H9 (cell line): ENCODE data around the gene CCDC38. TPM values are rescaled to one million over a fixed set of nuclear protein-coding genes. Genes with fewer than 3 reads are reported as not detected.

Experiments
- DNase-seq: peaks from one replicate; pipeline ENCODE4 v3.0.0-alpha.2; 2017
- H2AFZ ChIP-seq: one replicate; pipeline ENCODE4 v1.6.1; 2013; ENCODE audit warnings: mild to moderate bottlenecking, low read length, control low read depth, moderate library complexity
- H2AK5ac ChIP-seq: 2 replicates; pipeline ENCODE4 v1.6.1; 2013; ENCODE audit warnings: low read length, control low read depth, mixed read lengths; ENCODE audit not compliant: insufficient read length
- H2BK120ac ChIP-seq: one replicate; pipeline ENCODE4 v1.6.1; 2013; ENCODE audit warnings: low read depth, mild to moderate bottlenecking, low read length, control low read depth, inconsistent platforms; ENCODE audit not compliant: poor library complexity, severe bottlenecking
- H2BK12ac ChIP-seq: 2 replicates; pipeline ENCODE4 v1.6.1; 2013; ENCODE audit warnings: low read length, control low read depth, mixed read lengths, low read depth; ENCODE audit not compliant: insufficient read length
- H2BK15ac ChIP-seq: 2 replicates; pipeline ENCODE4 v1.6.1; 2013; ENCODE audit warnings: low read depth, low read length, control low read depth
- H2BK20ac ChIP-seq: one replicate; pipeline ENCODE4 v1.6.1; 2013; ENCODE audit warnings: low read depth, mild to moderate bottlenecking, low read length, control low read depth, inconsistent platforms; ENCODE audit not compliant: poor library complexity, severe bottlenecking
- H2BK5ac ChIP-seq: 2 replicates; pipeline ENCODE4 v1.6.1; 2013; ENCODE audit warnings: low read length, control low read depth, mixed read lengths; ENCODE audit not compliant: insufficient read length
- H3K14ac ChIP-seq: 2 replicates; pipeline ENCODE4 v1.6.1; 2013; ENCODE audit warnings: low read length, control low read depth; ENCODE audit not compliant: insufficient read depth
- H3K18ac ChIP-seq: 2 replicates; pipeline ENCODE4 v1.6.1; 2013; ENCODE audit warnings: low read depth, mild to moderate bottlenecking, mixed read lengths, low read length, control low read depth; ENCODE audit not compliant: insufficient read length
- H3K23ac ChIP-seq: 2 replicates; pipeline ENCODE4 v1.6.1; 2013; ENCODE audit warnings: low read length, control low read depth, mixed read lengths, low read depth; ENCODE audit not compliant: insufficient read length
- H3K23me2 ChIP-seq: 2 replicates; pipeline ENCODE4 v1.6.1; 2013; ENCODE audit warnings: low read depth, mild to moderate bottlenecking, mixed read lengths, low read length, control low read depth; ENCODE audit not compliant: insufficient read length, poor library complexity, severe bottlenecking
- H3K27ac ChIP-seq: 2 replicates; pipeline ENCODE4 v1.5.1; 2013; ENCODE audit warnings: low read length, control low read depth, mixed read lengths, low read depth; ENCODE audit not compliant: insufficient read length
- H3K27me3 ChIP-seq: 2 replicates; pipeline ENCODE4 v1.6.1; 2013; ENCODE audit warnings: low read length, control low read depth, inconsistent platforms; ENCODE audit not compliant: insufficient read depth
- H3K4ac ChIP-seq: 2 replicates; pipeline ENCODE4 v1.6.1; 2013; ENCODE audit warnings: low read depth, mild to moderate bottlenecking, control low read depth, inconsistent platforms, low read length, moderate library complexity
- H3K4me1 ChIP-seq: 2 replicates; pipeline ENCODE4 v1.6.1; 2013; ENCODE audit warnings: low read length, control low read depth, inconsistent platforms; ENCODE audit not compliant: insufficient read depth
- H3K4me2 ChIP-seq: 2 replicates; pipeline ENCODE4 v1.6.1; 2013; ENCODE audit warnings: low read length, control low read depth, mixed read lengths; ENCODE audit not compliant: insufficient read length, insufficient read depth
- H3K56ac ChIP-seq: 2 replicates; pipeline ENCODE4 v1.6.1; 2013; ENCODE audit warnings: low read depth, mild to moderate bottlenecking, mixed read lengths, low read length, control low read depth; ENCODE audit not compliant: insufficient read length
- H3K79me1 ChIP-seq: 2 replicates; pipeline ENCODE4 v1.6.1; 2013; ENCODE audit warnings: low read depth, mild to moderate bottlenecking, moderate library complexity, low read length, control low read depth, inconsistent platforms; ENCODE audit not compliant: insufficient read depth, poor library complexity, severe bottlenecking
- H3K79me2 ChIP-seq: 2 replicates; pipeline ENCODE4 v1.6.1; 2013; ENCODE audit warnings: low read length, control low read depth, inconsistent platforms; ENCODE audit not compliant: insufficient read depth
- H3K9ac ChIP-seq: 2 replicates; pipeline ENCODE4 v1.6.1; 2013; ENCODE audit warnings: low read length, control low read depth, mixed read lengths; ENCODE audit not compliant: insufficient read length; ENCODE audit errors: extremely low read depth
- H3K9me3 ChIP-seq: one replicate; pipeline ENCODE4 v1.6.1; 2013; ENCODE audit warnings: low read depth, low read length, inconsistent platforms; ENCODE audit not compliant: control insufficient read depth
- H3T11ph ChIP-seq: one replicate; pipeline ENCODE4 v1.6.1; 2013; ENCODE audit warnings: mild to moderate bottlenecking, low read length, control low read depth, inconsistent platforms
- H4K20me1 ChIP-seq: one replicate; pipeline ENCODE4 v1.6.1; 2013; ENCODE audit not compliant: control insufficient read depth, insufficient read length, insufficient read depth
- H4K5ac ChIP-seq: 2 replicates; pipeline ENCODE4 v1.6.1; 2013; ENCODE audit warnings: low read depth, mild to moderate bottlenecking, mixed read lengths, low read length, control low read depth; ENCODE audit not compliant: insufficient read length
- H4K8ac ChIP-seq: replicated peaks from 2 replicates; pipeline ENCODE4 v1.6.1; 2013; ENCODE audit warnings: low read length, control low read depth, mixed read lengths, low read depth; ENCODE audit not compliant: insufficient read length
- H4K91ac ChIP-seq: 2 replicates; pipeline ENCODE4 v1.6.1; 2013; ENCODE audit warnings: low read depth, mild to moderate bottlenecking, moderate library complexity, mixed read lengths, low read length, control low read depth; ENCODE audit not compliant: insufficient read length
- H3K27ac Mint-ChIP-seq, 3 experiments: 2 replicates in 2 of 3; 3 replicates in 1 of 3; pipeline ENCODE4 v1.8.0; 2020 to 2021; ENCODE audit warnings: mixed read lengths in 3 of 3, mild to moderate bottlenecking in 1 of 3, moderate library complexity in 1 of 3
- H3K27me3 Mint-ChIP-seq: 2 replicates; pipeline ENCODE4 v1.8.0; 2021; ENCODE audit warnings: low read depth, mild to moderate bottlenecking, moderate library complexity, mixed read lengths
- H3K36me3 Mint-ChIP-seq, 3 experiments: 2 replicates in 2 of 3; 3 replicates in 1 of 3; pipeline ENCODE4 v1.8.0; 2020 to 2021; ENCODE audit warnings: low read depth in 3 of 3, mixed read lengths in 3 of 3; ENCODE audit not compliant: insufficient read depth in 1 of 3
- H3K4me1 Mint-ChIP-seq, 2 experiments: 2 replicates each; pipeline ENCODE4 v1.8.0; 2020; ENCODE audit warnings: mixed read lengths in 2 of 2
- H3K4me3 Mint-ChIP-seq, 2 experiments: 2 replicates in 1 of 2; 3 replicates in 1 of 2; pipeline ENCODE4 v1.8.0; 2020 to 2021; ENCODE audit warnings: mild to moderate bottlenecking in 2 of 2, mixed read lengths in 2 of 2, moderate library complexity in 1 of 2
- H3K9me3 Mint-ChIP-seq, 2 experiments: 2 replicates in 1 of 2; 3 replicates in 1 of 2; pipeline ENCODE4 v1.8.0; 2020; ENCODE audit warnings: mild to moderate bottlenecking in 2 of 2, mixed read lengths in 2 of 2, moderate library complexity in 1 of 2
- CTCF ChIP-seq: fragments of 200-600 bp; sonication (generic); conservative IDR thresholded peaks from 3 replicates; pipeline ENCODE4 v1.8.0; 2021; ENCODE audit warnings: antibody characterized with exemption, mild to moderate bottlenecking
- WGBS: extraction: QIAGEN DNeasy Blood & Tissue Kit; methylation state at CpG from one replicate; pipeline ENCODE4 v1.1.7; 2013; ENCODE audit warnings: missing lambda C conversion rate, low lambda C conversion rate, mixed read lengths; ENCODE audit not compliant: insufficient read length; ENCODE audit errors: extremely low coverage; 5-methylcytosine and 5-hydroxymethylcytosine counted together
- total RNA-seq: library from RNA; stranded (reverse); gene quantifications from 2 replicates; pipeline ENCODE4 v1.2.1, GENCODE V29; 2021

The CCDC38 gene
- total RNA-seq, 1 experiment from 2014 or later: not detected

GRCh38 chr12:95980437-95980836, 38.0 kb upstream of the CCDC38 start:
- H3K27ac ChIP-seq: no peak overlapping the region
- H3K14ac ChIP-seq: no peak overlapping the region
- no CpG with 5 or more reads among the region's 5 CpGs for WGBS
- peak overlapping the region in 1 of 3 experiments; percentile 40; a peak in 1 of 7 replicates for H3K27ac Mint-ChIP-seq
- no peak overlapping the region for H3K4me2 ChIP-seq
- peaks cover 2% of the 10 kb centered on the region; the same call in 1 of the 2 replicates for H3K4me1 ChIP-seq
- H2BK20ac ChIP-seq: no peak overlapping the region
- H3T11ph ChIP-seq: no peak overlapping the region
- no peaks in the 10 kb centered on the region for H3K79me1 ChIP-seq
- no peak overlapping the region for H3K4ac ChIP-seq
- H3K18ac ChIP-seq: no peak overlapping the region
- H2AFZ ChIP-seq: no peak overlapping the region
- H3K27me3 Mint-ChIP-seq: no peaks in the 10 kb centered on the region; the same call in none of the 2 replicates
- no peak overlapping the region for H3K23ac ChIP-seq
- no peak overlapping the region for H2BK5ac ChIP-seq
- H3K56ac ChIP-seq: no peak overlapping the region
- H4K91ac ChIP-seq: no peak overlapping the region
- H4K8ac ChIP-seq: no peak overlapping the region
- no peaks in the 10 kb centered on the region for H3K9me3 ChIP-seq
- no peak overlapping the region for H2BK15ac ChIP-seq
- H3K9ac ChIP-seq: no peak overlapping the region
- H3K27me3 ChIP-seq: no peaks in the 10 kb centered on the region
- no peaks in the 10 kb centered on the region for H3K9me3 Mint-ChIP-seq
- no peak overlapping the region for H3K4me3 Mint-ChIP-seq
- H2BK120ac ChIP-seq: no peak overlapping the region
- H3K4me1 Mint-ChIP-seq: peaks cover 9 to 13% of the 10 kb centered on the region in 2 experiments
- H3K36me3 Mint-ChIP-seq: no peaks in the 10 kb centered on the region; a peak in 1 of 7 replicates
- no peak for DNase-seq
- no peaks in the 10 kb centered on the region for H3K23me2 ChIP-seq
- no peak for TF ChIP-seq CTCF
- no peak overlapping the region for H2AK5ac ChIP-seq
- H2BK12ac ChIP-seq: no peak overlapping the region
- H3K79me2 ChIP-seq: no peaks in the 10 kb centered on the region
- H4K20me1 ChIP-seq: no peaks in the 10 kb centered on the region
- H4K5ac ChIP-seq: no peak overlapping the region
